HL-60 (cell line): ENCODE data around the gene TGM5.

Experiments
- GABPA ChIP-seq: IDR thresholded peaks from 2 replicates; pipeline ENCODE4 v1.6.1; 2012; ENCODE audit warnings: low read depth
- POLR2AphosphoS5 ChIP-seq: IDR thresholded peaks from 2 replicates; pipeline ENCODE4 v1.6.1; 2012; ENCODE audit warnings: low read depth
- SPI1 ChIP-seq: IDR thresholded peaks from 2 replicates; pipeline ENCODE4 v1.6.1; 2012; ENCODE audit warnings: low read depth, mild to moderate bottlenecking, borderline replicate concordance
- TF ChIP-seq, protein P1 (sequence below): IDR thresholded peaks from 2 replicates; pipeline ENCODE4 v1.6.1; 2012; ENCODE audit warnings: low read depth; ENCODE audit not compliant: insufficient replicate concordance
- TF ChIP-seq, protein P2 (sequence below): IDR thresholded peaks from one replicate; pipeline ENCODE4 v1.5.1; 2011; ENCODE audit warnings: low read length, control low read depth, inconsistent platforms; ENCODE audit not compliant: insufficient read depth

DNA sequence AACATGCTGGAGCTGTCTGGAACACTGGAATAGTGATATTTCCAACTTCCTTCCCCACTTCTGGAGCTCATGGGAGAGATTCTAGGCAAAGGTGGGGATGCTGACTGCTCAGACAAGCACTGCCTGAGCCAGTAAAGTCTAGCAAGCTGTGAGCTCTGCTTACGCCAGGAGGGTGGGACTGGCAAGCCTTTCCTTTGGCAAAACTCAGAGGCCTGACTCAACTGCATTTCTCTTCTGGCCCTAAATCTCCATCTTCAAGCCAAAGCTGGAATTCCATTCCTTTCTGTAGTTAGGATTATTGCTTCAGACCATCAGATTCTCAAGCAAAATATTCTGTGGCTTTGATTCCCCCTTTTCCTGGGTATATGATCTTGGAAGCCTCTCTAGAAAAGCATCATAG lies 25.6 kb downstream of the TGM5 start:
- TF ChIP-seq, protein P1, sequence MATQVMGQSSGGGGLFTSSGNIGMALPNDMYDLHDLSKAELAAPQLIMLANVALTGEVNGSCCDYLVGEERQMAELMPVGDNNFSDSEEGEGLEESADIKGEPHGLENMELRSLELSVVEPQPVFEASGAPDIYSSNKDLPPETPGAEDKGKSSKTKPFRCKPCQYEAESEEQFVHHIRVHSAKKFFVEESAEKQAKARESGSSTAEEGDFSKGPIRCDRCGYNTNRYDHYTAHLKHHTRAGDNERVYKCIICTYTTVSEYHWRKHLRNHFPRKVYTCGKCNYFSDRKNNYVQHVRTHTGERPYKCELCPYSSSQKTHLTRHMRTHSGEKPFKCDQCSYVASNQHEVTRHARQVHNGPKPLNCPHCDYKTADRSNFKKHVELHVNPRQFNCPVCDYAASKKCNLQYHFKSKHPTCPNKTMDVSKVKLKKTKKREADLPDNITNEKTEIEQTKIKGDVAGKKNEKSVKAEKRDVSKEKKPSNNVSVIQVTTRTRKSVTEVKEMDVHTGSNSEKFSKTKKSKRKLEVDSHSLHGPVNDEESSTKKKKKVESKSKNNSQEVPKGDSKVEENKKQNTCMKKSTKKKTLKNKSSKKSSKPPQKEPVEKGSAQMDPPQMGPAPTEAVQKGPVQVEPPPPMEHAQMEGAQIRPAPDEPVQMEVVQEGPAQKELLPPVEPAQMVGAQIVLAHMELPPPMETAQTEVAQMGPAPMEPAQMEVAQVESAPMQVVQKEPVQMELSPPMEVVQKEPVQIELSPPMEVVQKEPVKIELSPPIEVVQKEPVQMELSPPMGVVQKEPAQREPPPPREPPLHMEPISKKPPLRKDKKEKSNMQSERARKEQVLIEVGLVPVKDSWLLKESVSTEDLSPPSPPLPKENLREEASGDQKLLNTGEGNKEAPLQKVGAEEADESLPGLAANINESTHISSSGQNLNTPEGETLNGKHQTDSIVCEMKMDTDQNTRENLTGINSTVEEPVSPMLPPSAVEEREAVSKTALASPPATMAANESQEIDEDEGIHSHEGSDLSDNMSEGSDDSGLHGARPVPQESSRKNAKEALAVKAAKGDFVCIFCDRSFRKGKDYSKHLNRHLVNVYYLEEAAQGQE = no peak
- TF ChIP-seq, protein P2, sequence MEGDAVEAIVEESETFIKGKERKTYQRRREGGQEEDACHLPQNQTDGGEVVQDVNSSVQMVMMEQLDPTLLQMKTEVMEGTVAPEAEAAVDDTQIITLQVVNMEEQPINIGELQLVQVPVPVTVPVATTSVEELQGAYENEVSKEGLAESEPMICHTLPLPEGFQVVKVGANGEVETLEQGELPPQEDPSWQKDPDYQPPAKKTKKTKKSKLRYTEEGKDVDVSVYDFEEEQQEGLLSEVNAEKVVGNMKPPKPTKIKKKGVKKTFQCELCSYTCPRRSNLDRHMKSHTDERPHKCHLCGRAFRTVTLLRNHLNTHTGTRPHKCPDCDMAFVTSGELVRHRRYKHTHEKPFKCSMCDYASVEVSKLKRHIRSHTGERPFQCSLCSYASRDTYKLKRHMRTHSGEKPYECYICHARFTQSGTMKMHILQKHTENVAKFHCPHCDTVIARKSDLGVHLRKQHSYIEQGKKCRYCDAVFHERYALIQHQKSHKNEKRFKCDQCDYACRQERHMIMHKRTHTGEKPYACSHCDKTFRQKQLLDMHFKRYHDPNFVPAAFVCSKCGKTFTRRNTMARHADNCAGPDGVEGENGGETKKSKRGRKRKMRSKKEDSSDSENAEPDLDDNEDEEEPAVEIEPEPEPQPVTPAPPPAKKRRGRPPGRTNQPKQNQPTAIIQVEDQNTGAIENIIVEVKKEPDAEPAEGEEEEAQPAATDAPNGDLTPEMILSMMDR = no peak
- no peak for TF ChIP-seq POLR2AphosphoS5
- TF ChIP-seq SPI1 = no peak
- TF ChIP-seq GABPA = no peak
